B cell (primary cell): ENCODE measurements around the gene MTX2. TPM values are rescaled to one million over a fixed set of nuclear protein-coding genes. Genes with fewer than 3 reads are reported as not detected.

ENCODE experiments used
- ATAC-seq: fragments of 200-7000 bp; cut with Tn5 transposase; one replicate; pipeline ENCODE4 v1.10.0; 2021; ENCODE audit warnings: low read depth, mild to moderate bottlenecking, moderate number of reproducible peaks, moderate library complexity
- CTCF ChIA-PET: fragments of 350-600 bp; sonication (Branson Sonifier 250); formaldehyde crosslinking; loops from one replicate; lab custom pipeline; 2021; ENCODE audit warnings: antibody characterized with exemption, inconsistent platforms; lab: Charles Lee
- POLR2A ChIA-PET: fragments of 350-600 bp; sonication (Branson Sonifier 250); formaldehyde crosslinking; loops from one replicate; lab custom pipeline; 2021; ENCODE audit warnings: antibody characterized with exemption; lab: Charles Lee
- DNase-seq: peaks from one replicate; pipeline ENCODE4 v3.0.0; 2013
- H2AFZ ChIP-seq: 2 replicates; pipeline ENCODE4 v1.6.1; 2012; ENCODE audit warnings: mild to moderate bottlenecking, low read depth, low read length; ENCODE audit not compliant: insufficient read depth, poor library complexity, severe bottlenecking
- H3K27ac ChIP-seq, 2 donors: 1 replicate in 1 of 2; 2 replicates in 1 of 2; pipeline ENCODE4 v1.5.1; 2012 to 2013; ENCODE audit warnings: low read length in 2 of 2, mild to moderate bottlenecking in 2 of 2, moderate library complexity in 1 of 2
- H3K27me3 ChIP-seq, 4 experiments: fragments of 200-600 bp in 1 of 4; sonication (generic) in 1 of 4; replicated peaks in 1 of 4; 1 replicate in 2 of 4; 2 replicates in 2 of 4; pipeline versions ENCODE4 v1.6.1 to v1.7.0; 2013 to 2016; ENCODE audit warnings: low read length in 3 of 4, mild to moderate bottlenecking in 2 of 4, mixed read lengths in 1 of 4, moderate library complexity in 1 of 4; ENCODE audit not compliant: insufficient read depth in 4 of 4, control insufficient read depth in 3 of 4; ENCODE audit errors: control extremely low read depth in 1 of 4
- H3K36me3 ChIP-seq, 2 experiments: replicated peaks in 1 of 2; 1 replicate in 1 of 2; 2 replicates in 1 of 2; pipeline versions ENCODE4 v1.6.1 to v1.7.1; 2013; ENCODE audit warnings: low read length in 1 of 2; ENCODE audit not compliant: insufficient read depth in 2 of 2, control insufficient read depth in 1 of 2; ENCODE audit errors: control extremely low read depth in 1 of 2, extremely low read depth in 1 of 2
- H3K4me1 ChIP-seq, 2 donors: fragments of 200-600 bp in 1 of 2; sonication (generic) in 1 of 2; 1 replicate in 1 of 2; 2 replicates in 1 of 2; pipeline versions ENCODE4 v1.5.1 to v1.6.1; 2013 to 2017; ENCODE audit warnings: low read length in 2 of 2; ENCODE audit not compliant: control insufficient read depth in 2 of 2, insufficient read depth in 2 of 2
- H3K4me2 ChIP-seq: replicated peaks from 2 replicates; pipeline ENCODE3; 2012; ENCODE audit warnings: mild to moderate bottlenecking, low read depth, low read length; ENCODE audit not compliant: poor library complexity, severe bottlenecking
- H3K4me3 ChIP-seq, 5 experiments: fragments of 200-600 bp in 1 of 5; sonication (generic) in 1 of 5; 1 replicate in 3 of 5; 2 replicates in 2 of 5; pipeline versions ENCODE4 v1.5.1 to v1.7.0; 2011 to 2016; ENCODE audit warnings: low read length in 4 of 5, mild to moderate bottlenecking in 4 of 5, low read depth in 2 of 5, control low read depth in 1 of 5, moderate library complexity in 1 of 5; ENCODE audit not compliant: insufficient read depth in 1 of 5; ENCODE audit errors: control extremely low read depth in 1 of 5, extremely low read depth in 1 of 5
- H3K79me2 ChIP-seq: fragments of 200-600 bp; sonication (generic); one replicate; pipeline ENCODE4 v1.6.0; 2016; ENCODE audit warnings: low read length; ENCODE audit not compliant: control insufficient read depth, insufficient read depth
- H3K9ac ChIP-seq: fragments of 200-600 bp; sonication (generic); 2 replicates; pipeline ENCODE4 v1.6.1; 2017; ENCODE audit warnings: mild to moderate bottlenecking, low read length, moderate library complexity
- H3K9me3 ChIP-seq, 3 donors: one replicate each; pipeline versions ENCODE4 v1.6.1 to v1.7.1; 2013; ENCODE audit warnings: low read length in 2 of 3; ENCODE audit not compliant: control insufficient read depth in 2 of 3, insufficient read depth in 1 of 3; ENCODE audit errors: control extremely low read depth in 1 of 3
- H4K20me1 ChIP-seq: 2 replicates; pipeline ENCODE4 v1.6.0; 2012; ENCODE audit warnings: mild to moderate bottlenecking, low read length; ENCODE audit not compliant: insufficient read depth, control insufficient read depth, poor library complexity, severe bottlenecking
- H3K27ac Mint-ChIP-seq: one replicate; pipeline ENCODE4 v1.8.0; 2021; ENCODE audit warnings: mixed read lengths
- H3K27me3 Mint-ChIP-seq: one replicate; pipeline ENCODE4 v1.8.0; 2021; ENCODE audit warnings: mixed read lengths
- H3K4me1 Mint-ChIP-seq: one replicate; pipeline ENCODE4 v1.8.0; 2021; ENCODE audit warnings: mixed read lengths
- H3K4me3 Mint-ChIP-seq: one replicate; pipeline ENCODE4 v1.8.0; 2021; ENCODE audit warnings: mixed read lengths
- H3K9me3 Mint-ChIP-seq: one replicate; pipeline ENCODE4 v1.8.0; 2022; ENCODE audit warnings: mixed read lengths; ENCODE audit not compliant: insufficient read depth
- EZH2 ChIP-seq: IDR thresholded peaks from 2 replicates; pipeline ENCODE4 v1.6.1; 2012; ENCODE audit warnings: borderline replicate concordance, low read depth, mild to moderate bottlenecking, moderate library complexity, low read length; ENCODE audit not compliant: insufficient read depth, poor library complexity, severe bottlenecking
- WGBS: methylation state at CpG from one replicate; pipeline ENCODE4 v1.1.5; 2013; ENCODE audit warnings: missing lambda C conversion rate; ENCODE audit not compliant: insufficient coverage; 5-methylcytosine and 5-hydroxymethylcytosine counted together
- intact Hi-C: fragments of 100-400 bp; cut with micrococcal nuclease; formaldehyde crosslinking; loops from one replicate; pipeline ENCODE4 v1.10.0; 2022
- polyA plus RNA-seq: library from polyadenylated mRNA; depleted of rRNA; stranded (reverse); fragments of >200 nt; gene quantifications from 2 replicates; pipeline ENCODE4 v1.2.3, GENCODE V29; 2012
- total RNA-seq, 2 donors: library from RNA; stranded (reverse); fragments of 120-200 nt in 1 of 2; gene quantifications; 1 replicate in 1 of 2; 2 replicates in 1 of 2; pipeline versions ENCODE4 v1.2.3 to v1.2.4, GENCODE V29; 2013 to 2022
- TF ChIP-seq, protein P1 (sequence below): fragments of 200-600 bp; IDR thresholded peaks from one replicate; pipeline ENCODE4 v1.8.0; 2022; ENCODE audit warnings: antibody characterized with exemption, mild to moderate bottlenecking

The MTX2 gene
- total and polyA plus RNA-seq, 2 donors (not counting 1 experiment from before 2014, with no cell fraction given), result 11.2 to 11.5 TPM

DNA sequence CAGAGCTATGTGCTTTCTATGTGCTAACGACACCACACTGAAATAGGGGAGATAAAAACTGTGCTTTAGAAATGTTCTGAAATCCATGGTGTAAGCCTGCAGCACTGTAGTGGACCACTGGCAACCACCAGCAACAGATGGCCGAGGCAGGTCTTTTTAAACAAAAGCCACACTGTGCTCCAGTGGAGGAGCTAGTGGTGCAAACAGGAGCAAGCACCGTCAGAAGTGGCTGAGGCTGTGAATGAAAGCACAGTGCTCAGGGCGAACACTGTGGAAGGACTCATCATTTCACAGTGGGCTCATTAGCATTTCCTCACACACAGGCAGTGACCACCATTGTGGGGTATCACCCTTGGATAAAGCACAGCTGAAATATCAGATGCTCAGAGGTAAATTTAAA lies 22.9 kb upstream of the MTX2 start:
- no peak for ATAC-seq

DNA sequence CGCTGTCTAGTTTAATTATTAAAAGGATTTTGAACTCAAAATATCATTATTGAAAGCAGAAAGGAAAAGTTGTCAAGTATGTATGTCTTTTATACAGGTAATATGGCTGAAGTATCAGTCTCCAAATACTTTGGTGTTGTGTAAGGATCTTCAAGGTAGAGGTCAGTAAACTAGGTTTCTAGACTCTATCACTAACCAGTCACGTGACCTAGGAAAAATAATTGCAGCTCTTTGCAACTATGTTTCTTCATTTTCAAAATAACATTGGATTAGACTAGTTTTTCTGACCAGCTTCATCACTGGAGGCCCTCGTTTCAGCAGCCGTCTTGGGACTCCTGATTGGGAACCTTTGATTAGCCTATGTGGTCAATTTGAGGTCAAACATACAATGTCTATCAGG lies 21.4 kb upstream of the MTX2 start:
- Histone ChIP-seq H3K4me2 (no peak overlapping the region), H2AFZ (no peak overlapping the region), H3K9ac (no peak overlapping the region), H3K4me3 (no peak overlapping the region), H3K4me1 (no peaks in the 10 kb centered on the region), H3K9me3 (peaks cover 0 to 2% (median 1%) of the 10 kb centered on the region in 3 donors), H3K36me3 (no peaks in the 10 kb centered on the region), H3K27ac (no peak overlapping the region), H3K27me3 (peaks cover 0 to 4% (median 0%) of the 10 kb centered on the region in 4 experiments), H4K20me1 (no peaks in the 10 kb centered on the region), H3K79me2 (no peaks in the 10 kb centered on the region)
- intact Hi-C loops, result no loop called here
- Mint-ChIP-seq H3K4me1 (no peaks in the 10 kb centered on the region), H3K9me3 (peaks cover 2% of the 10 kb centered on the region), H3K27me3 (peaks cover 21% of the 10 kb centered on the region), H3K27ac (no peak overlapping the region), H3K4me3 (no peak overlapping the region)
- ATAC-seq (no peak), DNase-seq (no peak)
- TF ChIP-seq EZH2, result no peak
- TF ChIP-seq, protein P1, sequence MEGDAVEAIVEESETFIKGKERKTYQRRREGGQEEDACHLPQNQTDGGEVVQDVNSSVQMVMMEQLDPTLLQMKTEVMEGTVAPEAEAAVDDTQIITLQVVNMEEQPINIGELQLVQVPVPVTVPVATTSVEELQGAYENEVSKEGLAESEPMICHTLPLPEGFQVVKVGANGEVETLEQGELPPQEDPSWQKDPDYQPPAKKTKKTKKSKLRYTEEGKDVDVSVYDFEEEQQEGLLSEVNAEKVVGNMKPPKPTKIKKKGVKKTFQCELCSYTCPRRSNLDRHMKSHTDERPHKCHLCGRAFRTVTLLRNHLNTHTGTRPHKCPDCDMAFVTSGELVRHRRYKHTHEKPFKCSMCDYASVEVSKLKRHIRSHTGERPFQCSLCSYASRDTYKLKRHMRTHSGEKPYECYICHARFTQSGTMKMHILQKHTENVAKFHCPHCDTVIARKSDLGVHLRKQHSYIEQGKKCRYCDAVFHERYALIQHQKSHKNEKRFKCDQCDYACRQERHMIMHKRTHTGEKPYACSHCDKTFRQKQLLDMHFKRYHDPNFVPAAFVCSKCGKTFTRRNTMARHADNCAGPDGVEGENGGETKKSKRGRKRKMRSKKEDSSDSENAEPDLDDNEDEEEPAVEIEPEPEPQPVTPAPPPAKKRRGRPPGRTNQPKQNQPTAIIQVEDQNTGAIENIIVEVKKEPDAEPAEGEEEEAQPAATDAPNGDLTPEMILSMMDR, result no peak
- no CpG with 5 or more reads among the region's 4 CpGs for WGBS
- ChIA-PET POLR2A (no interaction called here), CTCF (no interaction called here)

More for the DNA sequence above, 22.9 kb upstream of the MTX2 start:
- no peak for DNase-seq
- TF ChIP-seq, protein P1, result no peak
- Histone ChIP-seq H3K36me3 (no peaks in the 10 kb centered on the region), H3K4me3 (no peak overlapping the region), H3K4me1 (no peaks in the 10 kb centered on the region), H3K9me3 (peaks cover 0 to 2% (median 0%) of the 10 kb centered on the region in 3 donors), H3K4me2 (no peak overlapping the region), H2AFZ (no peak overlapping the region), H3K27ac (no peak overlapping the region), H3K79me2 (no peaks in the 10 kb centered on the region), H4K20me1 (no peaks in the 10 kb centered on the region), H3K9ac (no peak overlapping the region), H3K27me3 (peaks cover 0 to 10% (median 3%) of the 10 kb centered on the region in 4 experiments)
- ChIA-PET CTCF (no interaction called here), POLR2A (no interaction called here)
- Mint-ChIP-seq H3K27me3 (peaks cover 22% of the 10 kb centered on the region), H3K4me3 (no peak overlapping the region), H3K27ac (no peak overlapping the region), H3K9me3 (no peaks in the 10 kb centered on the region), H3K4me1 (no peaks in the 10 kb centered on the region)
- intact Hi-C loops, result no loop called here
- WGBS, result 93% methylated on average over 4 of the region's 4 CpGs
